ENCODE data around the gene FLNC. TPM values are rescaled to one million over a fixed set of nuclear protein-coding genes. Genes with fewer than 3 reads are reported as not detected.

FLNC gene
- total and polyA plus RNA-seq, 2 donors from 2014 or later = 2.8 to 12.2 TPM

- TF ChIP-seq CTCF (IDR thresholded peaks at IDR 0.05; ENCODE audit: borderline replicate concordance, extremely low read depth, insufficient read depth) = no peak
- Histone ChIP-seq H3K27me3 (ENCODE audit: control insufficient read depth, insufficient read depth, low read length) (no peaks in the 10 kb centered on the region), H3K4me3 (ENCODE audit: low read length in 3 of 3) (no peak overlapping the region), H3K4me1 (ENCODE audit: control insufficient read depth in 2 of 3, insufficient read depth in 2 of 3, low read depth in 1 of 3, low read length in 3 of 3) (peaks cover 0 to 3% (median 0%) of the 10 kb centered on the region in 3 donors), H3K27ac (ENCODE audit: low read depth in 2 of 2, low read length in 2 of 2) (no peak overlapping the region), H3K9me3 (ENCODE audit: control insufficient read depth in 2 of 3, insufficient read depth in 1 of 3, low read length in 3 of 3) (no peaks in the 10 kb centered on the region), H3K9ac (ENCODE audit: low read length in 3 of 3) (no peak overlapping the region), H3K36me3 (ENCODE audit: control insufficient read depth in 2 of 3, insufficient read depth in 3 of 3, low read length in 3 of 3) (no peaks in the 10 kb centered on the region)
- FAIRE-seq = no peak
- peak in 1 of 5 donors; percentile 59 for DNase-seq
- intact Hi-C loops (cut with DNase I) = no loop called here
These were observed 15.3 kb downstream of the FLNC start for GRCh38 chr7:128845475-128845874.

DNA sequence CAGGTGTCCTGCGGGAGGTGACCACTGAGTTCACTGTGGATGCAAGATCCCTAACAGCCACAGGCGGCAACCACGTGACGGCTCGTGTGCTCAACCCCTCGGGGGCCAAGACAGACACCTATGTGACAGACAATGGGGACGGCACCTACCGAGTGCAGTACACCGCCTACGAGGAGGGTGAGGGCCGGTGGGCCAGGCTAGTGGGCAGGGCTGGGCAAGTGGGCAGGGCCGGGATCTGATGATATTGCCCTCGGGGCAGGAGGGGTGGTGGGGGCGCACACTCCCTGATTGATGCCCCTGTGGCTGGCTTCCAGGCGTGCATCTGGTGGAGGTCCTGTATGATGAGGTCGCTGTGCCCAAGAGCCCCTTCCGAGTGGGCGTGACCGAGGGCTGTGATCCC, 15.8 kb downstream of the FLNC start:
- Histone ChIP-seq H3K36me3 (ENCODE audit: control insufficient read depth in 2 of 3, insufficient read depth in 3 of 3, low read length in 3 of 3) (no peaks in the 10 kb centered on the region), H3K27me3 (ENCODE audit: control insufficient read depth, insufficient read depth, low read length) (no peaks in the 10 kb centered on the region), H3K9ac (ENCODE audit: low read length in 3 of 3) (no peak overlapping the region), H3K4me1 (ENCODE audit: control insufficient read depth in 2 of 3, insufficient read depth in 2 of 3, low read depth in 1 of 3, low read length in 3 of 3) (peaks cover 0 to 5% (median 0%) of the 10 kb centered on the region in 3 donors), H3K4me3 (ENCODE audit: low read length in 3 of 3) (no peak overlapping the region), H3K9me3 (ENCODE audit: control insufficient read depth in 2 of 3, insufficient read depth in 1 of 3, low read length in 3 of 3) (no peaks in the 10 kb centered on the region), H3K27ac (ENCODE audit: low read depth in 2 of 2, low read length in 2 of 2) (no peak overlapping the region)
- DNase-seq (peak in 1 of 5 donors; percentile 70), FAIRE-seq (no peak)
- no peak for TF ChIP-seq CTCF (IDR thresholded peaks at IDR 0.05; ENCODE audit: borderline replicate concordance, extremely low read depth, insufficient read depth)
- intact Hi-C loops (cut with DNase I) = no loop called here

GRCh38 chr7:128846781-128847444, 16.7 kb downstream of the FLNC start:
- TF ChIP-seq CTCF (IDR thresholded peaks at IDR 0.05; ENCODE audit: borderline replicate concordance, extremely low read depth, insufficient read depth) = no peak
- intact Hi-C loops (cut with DNase I) = no loop called here
- Histone ChIP-seq H3K27ac (ENCODE audit: low read depth in 2 of 2, low read length in 2 of 2) (no peak overlapping the region), H3K4me1 (ENCODE audit: control insufficient read depth in 2 of 3, insufficient read depth in 2 of 3, low read depth in 1 of 3, low read length in 3 of 3) (peaks cover 0 to 5% (median 0%) of the 10 kb centered on the region in 3 donors), H3K9me3 (ENCODE audit: control insufficient read depth in 2 of 3, insufficient read depth in 1 of 3, low read length in 3 of 3) (no peaks in the 10 kb centered on the region), H3K36me3 (ENCODE audit: control insufficient read depth in 2 of 3, insufficient read depth in 3 of 3, low read length in 3 of 3) (no peaks in the 10 kb centered on the region), H3K9ac (ENCODE audit: low read length in 3 of 3) (no peak overlapping the region), H3K4me3 (ENCODE audit: low read length in 3 of 3) (no peak overlapping the region), H3K27me3 (ENCODE audit: control insufficient read depth, insufficient read depth, low read length) (no peaks in the 10 kb centered on the region)
- peak in 1 of 5 donors; percentile 51 for DNase-seq
- FAIRE-seq = no peak

Data from kidney (tissue), 14 donors.